GM12878 (cell line): ENCODE results near the gene POLK.
"Not testable (repeated sequence)": the region's sequence is repeated elsewhere in the genome, so short reads cannot be mapped to it uniquely, and the experiment has no call there.

ENCODE experiments used
- CHD4 ChIP-seq: fragments of 200-600 bp; sonication (generic); IDR thresholded peaks from 2 replicates; pipeline ENCODE4 v1.6.1; 2016; ENCODE audit warnings: mild to moderate bottlenecking
- EZH2 ChIP-seq: IDR thresholded peaks from 2 replicates; pipeline ENCODE4 v1.6.1; 2012; ENCODE audit warnings: low read depth, mild to moderate bottlenecking, control low read depth, inconsistent platforms, low read length, borderline replicate concordance; ENCODE audit not compliant: control insufficient read depth
- YY1 ChIP-seq: IDR thresholded peaks from 2 replicates; pipeline ENCODE4 v1.6.1; 2011; ENCODE audit warnings: low read depth, mild to moderate bottlenecking, low read length
- TF ChIP-seq, protein P1 (sequence below): fragments of 450-650 bp; IDR thresholded peaks from 2 replicates; pipeline ENCODE4 v1.6.1; 2017; ENCODE audit warnings: mild to moderate bottlenecking

DNA sequence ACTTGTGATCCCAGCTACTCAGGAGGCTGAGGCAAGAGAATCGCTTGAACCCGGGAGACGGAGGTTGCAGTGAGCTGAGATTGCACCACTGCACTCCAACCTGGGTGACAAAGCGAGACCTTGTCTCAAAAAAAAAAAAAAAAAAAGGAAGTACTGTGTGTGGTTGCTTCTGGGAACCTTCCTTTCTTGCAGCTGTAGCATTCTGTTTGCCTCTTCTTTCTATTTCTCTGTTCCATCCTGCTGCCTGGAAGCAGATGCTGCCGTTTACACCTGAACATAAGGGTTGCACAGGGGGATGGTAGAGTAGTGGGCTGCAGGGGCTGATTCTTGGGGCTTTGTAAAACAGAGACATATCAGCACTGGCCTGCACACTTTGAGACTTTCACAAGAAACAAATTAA is 95.7 kb downstream of the POLK start:
- TF ChIP-seq, protein P1, sequence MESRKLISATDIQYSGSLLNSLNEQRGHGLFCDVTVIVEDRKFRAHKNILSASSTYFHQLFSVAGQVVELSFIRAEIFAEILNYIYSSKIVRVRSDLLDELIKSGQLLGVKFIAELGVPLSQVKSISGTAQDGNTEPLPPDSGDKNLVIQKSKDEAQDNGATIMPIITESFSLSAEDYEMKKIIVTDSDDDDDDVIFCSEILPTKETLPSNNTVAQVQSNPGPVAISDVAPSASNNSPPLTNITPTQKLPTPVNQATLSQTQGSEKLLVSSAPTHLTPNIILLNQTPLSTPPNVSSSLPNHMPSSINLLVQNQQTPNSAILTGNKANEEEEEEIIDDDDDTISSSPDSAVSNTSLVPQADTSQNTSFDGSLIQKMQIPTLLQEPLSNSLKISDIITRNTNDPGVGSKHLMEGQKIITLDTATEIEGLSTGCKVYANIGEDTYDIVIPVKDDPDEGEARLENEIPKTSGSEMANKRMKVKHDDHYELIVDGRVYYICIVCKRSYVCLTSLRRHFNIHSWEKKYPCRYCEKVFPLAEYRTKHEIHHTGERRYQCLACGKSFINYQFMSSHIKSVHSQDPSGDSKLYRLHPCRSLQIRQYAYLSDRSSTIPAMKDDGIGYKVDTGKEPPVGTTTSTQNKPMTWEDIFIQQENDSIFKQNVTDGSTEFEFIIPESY: not testable (repeated sequence)
- TF ChIP-seq YY1, CHD4, EZH2: not testable (repeated sequence)
